ENCODE measurements around the gene PSMD2.

Gene PSMD2

DNA sequence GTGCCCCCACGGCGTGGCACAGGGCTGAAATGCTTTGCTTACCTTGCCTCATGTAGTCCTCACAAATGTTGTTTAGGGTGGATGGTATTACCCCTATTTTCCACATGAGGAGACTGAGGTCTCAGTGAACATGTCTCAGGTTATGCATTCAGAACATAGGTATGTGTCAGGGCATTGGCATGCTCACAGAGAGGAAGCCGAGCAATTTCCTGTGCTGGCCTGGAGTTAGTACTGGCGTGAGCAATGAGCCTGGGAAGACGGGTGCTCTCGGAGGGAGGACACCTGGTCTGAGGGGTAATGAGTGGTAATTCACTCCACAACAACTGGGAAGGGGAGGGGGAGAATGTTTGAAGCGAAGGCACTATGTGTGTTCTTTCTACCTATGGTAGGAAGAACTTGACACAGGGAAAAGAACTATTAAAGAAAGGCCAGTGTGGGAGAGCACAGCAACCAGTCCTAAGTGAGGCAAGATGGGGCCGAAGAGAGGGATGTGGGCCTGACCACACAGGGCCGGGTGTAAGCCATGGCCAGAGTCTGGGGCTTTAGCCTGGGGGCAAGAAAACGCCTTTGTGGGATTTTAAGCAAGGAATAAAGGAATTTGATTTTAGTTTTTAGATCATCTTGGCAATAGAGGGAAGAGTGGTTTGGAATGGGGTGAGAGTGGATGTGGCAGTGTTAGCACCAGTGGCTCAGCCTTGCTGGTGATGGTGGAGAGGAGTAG is 33.5 kb downstream of the PSMD2 start:
- TF ChIP-seq CTCF (conservative IDR thresholded peaks at IDR 0.05) = no peak
- TF ChIP-seq ZFX (IDR thresholded peaks at IDR 0.05) = no peak
- H3K27ac ChIP-seq = no peak overlapping the region

GRCh38 chr3:184333190-184333589 is 34.1 kb downstream of the PSMD2 start:
- no peak overlapping the region for H3K27ac ChIP-seq
- TF ChIP-seq CTCF (conservative IDR thresholded peaks at IDR 0.05) = no peak
- no peak for TF ChIP-seq ZFX (IDR thresholded peaks at IDR 0.05)

GRCh38 chr3:184333700-184334099 is 34.7 kb downstream of the PSMD2 start:
- no peak overlapping the region for H3K27ac ChIP-seq

DNA sequence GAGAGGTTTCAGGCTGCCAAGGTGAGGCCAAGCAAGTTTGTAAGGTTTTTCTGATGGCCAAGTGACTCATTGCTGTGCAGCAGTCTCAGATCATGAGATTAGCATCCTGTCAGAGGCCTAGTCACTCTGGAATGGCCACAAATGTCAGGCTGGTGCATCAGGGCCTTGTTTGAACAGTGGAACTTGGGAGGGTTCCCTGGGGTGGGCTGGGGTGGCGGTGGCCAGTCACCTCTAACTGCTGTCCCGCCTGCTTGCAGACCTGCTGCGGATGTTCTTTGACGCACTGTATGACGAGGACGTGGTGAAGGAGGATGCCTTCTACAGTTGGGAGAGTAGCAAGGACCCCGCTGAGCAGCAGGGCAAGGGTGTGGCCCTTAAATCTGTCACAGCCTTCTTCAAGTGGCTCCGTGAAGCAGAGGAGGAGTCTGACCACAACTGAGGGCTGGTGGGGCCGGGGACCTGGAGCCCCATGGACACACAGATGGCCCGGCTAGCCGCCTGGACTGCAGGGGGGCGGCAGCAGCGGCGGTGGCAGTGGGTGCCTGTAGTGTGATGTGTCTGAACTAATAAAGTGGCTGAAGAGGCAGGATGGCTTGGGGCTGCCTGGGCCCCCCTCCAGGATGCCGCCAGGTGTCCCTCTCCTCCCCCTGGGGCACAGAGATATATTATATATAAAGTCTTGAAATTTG is 35.6 kb downstream of the PSMD2 start:
- TF ChIP-seq ZFX (IDR thresholded peaks at IDR 0.05) (no peak), CTCF (conservative IDR thresholded peaks at IDR 0.05) (no peak)
- no peak overlapping the region for H3K27ac ChIP-seq

More at GRCh38 chr3:184333700-184334099, 34.7 kb downstream of the PSMD2 start:
- TF ChIP-seq ZFX (IDR thresholded peaks at IDR 0.05) (no peak), CTCF (conservative IDR thresholded peaks at IDR 0.05) (no peak)

DNA sequence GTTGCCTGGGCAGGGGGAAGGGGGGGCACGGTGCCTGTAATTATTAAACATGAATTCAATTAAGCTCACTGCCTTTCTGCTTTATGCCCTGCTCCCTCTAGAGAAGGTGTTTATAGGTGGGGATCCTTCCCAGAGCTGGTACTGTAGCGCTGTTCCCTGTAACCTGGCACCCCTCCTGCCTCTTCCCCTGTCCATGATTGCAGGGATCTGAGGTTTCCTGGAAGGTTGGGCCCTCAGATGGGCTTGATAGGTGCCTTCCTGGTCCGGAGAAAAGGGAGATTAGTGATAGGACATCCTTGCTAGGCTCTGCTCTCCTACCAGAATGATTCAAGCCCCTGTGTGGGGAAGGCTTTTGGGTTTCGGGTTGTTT is 36.2 kb downstream of the PSMD2 start:
- H3K27ac ChIP-seq = peak overlapping the region; percentile 81
- TF ChIP-seq CTCF (conservative IDR thresholded peaks at IDR 0.05) (no peak), ZFX (IDR thresholded peaks at IDR 0.05) (no peak)

DNA sequence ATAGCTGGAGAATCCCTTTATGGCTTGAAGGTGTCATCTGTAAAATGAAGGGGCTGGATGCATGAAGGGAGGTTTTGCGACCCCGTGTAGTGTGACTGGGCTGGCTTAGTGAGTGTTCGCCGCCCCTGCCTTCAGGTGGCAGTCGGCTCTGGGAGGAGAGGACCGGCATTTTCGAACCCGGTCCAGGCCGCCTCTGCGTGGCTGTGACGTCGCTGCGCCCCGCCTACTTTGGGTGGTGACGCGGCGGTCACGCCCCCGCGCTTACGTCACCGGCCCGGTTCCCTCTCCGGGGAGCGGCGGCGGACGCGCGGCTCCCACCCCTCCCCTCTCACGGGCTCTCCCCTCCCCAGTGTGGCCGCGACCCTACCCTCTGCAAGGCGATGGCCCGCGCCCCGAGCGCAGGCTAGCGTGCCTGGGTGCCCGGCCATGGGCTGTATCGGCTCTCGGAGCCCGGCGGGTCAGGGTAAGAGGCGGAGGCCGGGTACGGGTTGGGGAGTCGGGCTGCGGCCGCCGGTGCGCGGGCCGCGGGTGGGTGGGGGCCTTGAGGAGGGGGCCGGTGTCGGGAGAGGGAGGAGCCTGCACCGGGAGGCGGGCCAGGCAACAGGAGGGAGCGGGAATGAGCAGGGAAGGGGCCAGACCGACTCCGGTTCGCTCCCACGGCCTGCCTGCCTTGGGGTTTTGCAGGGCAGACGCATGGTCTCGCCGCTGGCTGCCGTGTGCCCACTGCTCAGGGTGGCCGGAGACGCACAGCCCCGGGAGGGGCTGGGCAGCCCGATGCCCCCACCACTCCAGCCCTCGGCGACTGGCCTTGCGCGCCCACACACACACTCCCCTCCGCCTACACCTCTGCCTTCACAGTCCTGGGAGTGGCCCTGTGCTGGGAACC is 36.9 kb downstream of the PSMD2 start:
- H3K27ac ChIP-seq = peak overlapping the region; percentile 81
- no peak for TF ChIP-seq CTCF (conservative IDR thresholded peaks at IDR 0.05)
- 0 out of 2 replicates have a peak, but pooled peaks have one; percentile 32 for TF ChIP-seq ZFX (IDR thresholded peaks at IDR 0.05)

Data from C4-2B (cell line).